ENCODE data around the gene CDKN2C.

- TF ChIP-seq POLR2A (IDR thresholded peaks at IDR 0.05) = no peak
- TF ChIP-seq, protein P1, sequence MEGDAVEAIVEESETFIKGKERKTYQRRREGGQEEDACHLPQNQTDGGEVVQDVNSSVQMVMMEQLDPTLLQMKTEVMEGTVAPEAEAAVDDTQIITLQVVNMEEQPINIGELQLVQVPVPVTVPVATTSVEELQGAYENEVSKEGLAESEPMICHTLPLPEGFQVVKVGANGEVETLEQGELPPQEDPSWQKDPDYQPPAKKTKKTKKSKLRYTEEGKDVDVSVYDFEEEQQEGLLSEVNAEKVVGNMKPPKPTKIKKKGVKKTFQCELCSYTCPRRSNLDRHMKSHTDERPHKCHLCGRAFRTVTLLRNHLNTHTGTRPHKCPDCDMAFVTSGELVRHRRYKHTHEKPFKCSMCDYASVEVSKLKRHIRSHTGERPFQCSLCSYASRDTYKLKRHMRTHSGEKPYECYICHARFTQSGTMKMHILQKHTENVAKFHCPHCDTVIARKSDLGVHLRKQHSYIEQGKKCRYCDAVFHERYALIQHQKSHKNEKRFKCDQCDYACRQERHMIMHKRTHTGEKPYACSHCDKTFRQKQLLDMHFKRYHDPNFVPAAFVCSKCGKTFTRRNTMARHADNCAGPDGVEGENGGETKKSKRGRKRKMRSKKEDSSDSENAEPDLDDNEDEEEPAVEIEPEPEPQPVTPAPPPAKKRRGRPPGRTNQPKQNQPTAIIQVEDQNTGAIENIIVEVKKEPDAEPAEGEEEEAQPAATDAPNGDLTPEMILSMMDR (IDR thresholded peaks at IDR 0.05) = no peak
These were observed 13.3 kb downstream of the CDKN2C start for GRCh38 chr1:50983219-50983802.

All from suprapubic skin (tissue), 3 donors.